HCT116 (cell line): ENCODE measurements around the gene UBE2E2. TPM values are rescaled to one million over a fixed set of nuclear protein-coding genes. Genes with fewer than 3 reads are reported as not detected.

Source experiments
- ATAC-seq: fragments of 200-7000 bp; cut with Tn5 transposase; 2 replicates; pipeline ENCODE4 v1.9.1; 2020; ENCODE audit warnings: mild to moderate bottlenecking, moderate library complexity
- BruUV-seq: library from RNA; stranded (reverse); fragments of 400-500 nt; replicated peaks from 2 replicates; lab custom pipeline; 2021; lab: Mats Ljungman, UMichigan
- CTCF ChIA-PET: fragments of 300-600 bp; sonication (Branson Sonifier 250); formaldehyde crosslinking; loops from one replicate; lab custom pipeline; 2021; ENCODE audit warnings: antibody characterized with exemption; lab: Charles Lee
- POLR2A ChIA-PET: fragments of 300-600, 350-600 bp; sonication (Branson Sonifier 250); formaldehyde crosslinking; loops from one replicate; lab custom pipeline; 2021; ENCODE audit warnings: antibody characterized with exemption; lab: Charles Lee
- RAD21 ChIA-PET, 2 experiments: fragments of 300-600 bp; sonication (Branson Sonifier 250); formaldehyde crosslinking; loops; one replicate each; lab custom pipeline; 2023; ENCODE audit warnings: low total read pairs in 2 of 2; ENCODE audit not compliant: uncharacterized antibody in 2 of 2, unreplicated experiment in 2 of 2, low non-redundant PET in 1 of 2; lab: Charles Lee
- DNase-seq: peaks from one replicate; pipeline ENCODE4 v3.0.0-alpha.2; 2010; ENCODE audit warnings: low read depth, low spot score
- H2AFZ ChIP-seq: fragments of 200-600 bp; shearing (Covaris generic), sonication (generic); 2 replicates; pipeline ENCODE4 v1.6.1; 2017; ENCODE audit warnings: low read depth, mixed run types, mixed read lengths, antibody characterized with exemption, low read length; ENCODE audit not compliant: poor library complexity, severe bottlenecking
- H3K27ac ChIP-seq: 2 replicates; pipeline ENCODE4 v1.5.1; 2012; ENCODE audit warnings: low read depth, low read length
- H3K27me3 ChIP-seq: fragments of 200-600 bp; sonication (generic); 2 replicates; pipeline ENCODE4 v1.6.1; 2016; ENCODE audit warnings: mixed run types, low read length, mixed read lengths; ENCODE audit not compliant: insufficient read depth
- H3K36me3 ChIP-seq, 2 experiments: fragments of 200-500 bp in 1 of 2; fragments of 200-600 bp in 1 of 2; sonication (Bioruptor generic) in 1 of 2; sonication (generic) in 1 of 2; 2 replicates each; pipeline versions ENCODE4 v1.5.1 to v1.6.1; 2014 to 2016; ENCODE audit warnings: low read length in 2 of 2, inconsistent platforms in 1 of 2, mixed read lengths in 1 of 2, mixed run types in 1 of 2; ENCODE audit not compliant: insufficient read depth in 2 of 2, control insufficient read depth in 1 of 2
- H3K4me1 ChIP-seq, 2 experiments: fragments of 200-600 bp in 1 of 2; sonication (generic) in 1 of 2; 2 replicates each; pipeline versions ENCODE4 v1.5.1 to v1.6.1; 2012 to 2017; ENCODE audit warnings: low read length in 2 of 2, inconsistent platforms in 1 of 2, mild to moderate bottlenecking in 1 of 2, mixed read lengths in 1 of 2, mixed run types in 1 of 2, moderate library complexity in 1 of 2; ENCODE audit not compliant: insufficient read depth in 2 of 2, control insufficient read depth in 1 of 2
- H3K4me2 ChIP-seq: fragments of 200-600 bp; sonication (generic); 2 replicates; pipeline ENCODE4 v1.6.1; 2017; ENCODE audit warnings: mixed run types, low read length, mixed read lengths
- H3K4me3 ChIP-seq, 2 experiments: fragments of 200-600 bp in 1 of 2; sonication (generic) in 1 of 2; replicated peaks in 1 of 2; 2 replicates each; pipeline ENCODE4 v1.5.1; 2011 to 2016; ENCODE audit warnings: low read length in 2 of 2, control low read depth in 1 of 2, low read depth in 1 of 2, mild to moderate bottlenecking in 1 of 2, mixed read lengths in 1 of 2, mixed run types in 1 of 2
- H3K79me2 ChIP-seq: fragments of 200-600 bp; sonication (generic); 2 replicates; pipeline ENCODE4 v1.6.1; 2017; ENCODE audit warnings: mild to moderate bottlenecking, mixed run types, low read length, moderate library complexity, mixed read lengths; ENCODE audit not compliant: insufficient read depth
- H3K9ac ChIP-seq: fragments of 200-600 bp; sonication (generic); 2 replicates; pipeline ENCODE4 v1.6.1; 2016; ENCODE audit warnings: low read length, mixed read lengths
- H3K9me2 ChIP-seq: fragments of 200-600 bp; sonication (generic), shearing (Covaris generic); 2 replicates; pipeline ENCODE4 v1.6.1; 2017; ENCODE audit warnings: mixed run types, mild to moderate bottlenecking, moderate library complexity; ENCODE audit not compliant: insufficient read depth
- H3K9me3 ChIP-seq, 2 experiments: fragments of 200-500 bp in 1 of 2; fragments of 200-600 bp in 1 of 2; sonication (Bioruptor generic) in 1 of 2; sonication (generic) in 1 of 2; 2 replicates each; pipeline ENCODE4 v1.6.1; 2014 to 2017; ENCODE audit warnings: low read length in 2 of 2, mixed read lengths in 2 of 2, inconsistent platforms in 1 of 2, low read depth in 1 of 2, mild to moderate bottlenecking in 1 of 2, mixed run types in 1 of 2, moderate library complexity in 1 of 2; ENCODE audit not compliant: control insufficient read depth in 1 of 2, insufficient read depth in 1 of 2
- H4K20me1 ChIP-seq: fragments of 200-600 bp; sonication (generic), shearing (Covaris generic); 2 replicates; pipeline ENCODE4 v1.6.1; 2017; ENCODE audit warnings: mixed run types, mild to moderate bottlenecking, moderate library complexity; ENCODE audit not compliant: insufficient read depth
- CEBPB ChIP-seq: IDR thresholded peaks from 2 replicates; pipeline ENCODE4 v1.6.1; 2012; ENCODE audit warnings: low read depth
- ELF1 ChIP-seq: IDR thresholded peaks from 2 replicates; pipeline ENCODE4 v1.6.1; 2012; ENCODE audit warnings: low read depth, borderline replicate concordance
- EZH2 ChIP-seq: fragments of 200-600 bp; sonication (generic); IDR thresholded peaks from 2 replicates; pipeline ENCODE4 v1.6.1; 2017; ENCODE audit warnings: antibody characterized with exemption, mixed run types
- EZH2phosphoT487 ChIP-seq: fragments of 200-600 bp; IDR thresholded peaks from 2 replicates; pipeline ENCODE4 v1.6.1; 2018; ENCODE audit warnings: antibody characterized with exemption, borderline replicate concordance
- FOSL1 ChIP-seq: IDR thresholded peaks from 2 replicates; pipeline ENCODE4 v1.6.1; 2012; ENCODE audit warnings: low read depth
- JUND ChIP-seq: IDR thresholded peaks from 2 replicates; pipeline ENCODE4 v1.6.1; 2012
- POLR2AphosphoS5 ChIP-seq: IDR thresholded peaks from 2 replicates; pipeline ENCODE4 v1.6.1; 2011; ENCODE audit warnings: mild to moderate bottlenecking, low read depth, low read length, moderate library complexity
- RAD21 ChIP-seq: IDR thresholded peaks from 2 replicates; pipeline ENCODE4 v1.6.1; 2012; ENCODE audit warnings: low read depth, mild to moderate bottlenecking
- SRF ChIP-seq: IDR thresholded peaks from 2 replicates; pipeline ENCODE4 v1.6.1; 2012; ENCODE audit warnings: low read depth
- ZFX ChIP-seq: fragments of 450-650 bp; IDR thresholded peaks from 2 replicates; pipeline ENCODE4 v1.6.1; 2017
- ZNF274 ChIP-seq: fragments of 200-500 bp; sonication (Bioruptor generic); IDR thresholded peaks from 2 replicates; pipeline ENCODE4 v1.6.1; 2014; ENCODE audit warnings: mild to moderate bottlenecking, low read depth, low read length, inconsistent platforms
- intact Hi-C: fragments of 100-400 bp; cut with micrococcal nuclease; formaldehyde crosslinking; loops from 2 replicates; pipeline ENCODE4 v1.10.0; 2022
- total RNA-seq: library from RNA; stranded (reverse); gene quantifications from one replicate; pipeline ENCODE4 v1.2.1, GENCODE V29; 2021; ENCODE audit not compliant: unreplicated experiment
- TF ChIP-seq, protein P1 (sequence below): IDR thresholded peaks from 2 replicates; pipeline ENCODE4 v1.6.1; 2011; ENCODE audit warnings: mild to moderate bottlenecking, low read length, moderate library complexity; ENCODE audit not compliant: insufficient replicate concordance; ENCODE audit errors: extremely low read depth
- TF ChIP-seq, protein P2 (sequence below): IDR thresholded peaks from 2 replicates; pipeline ENCODE4 v1.6.1; 2012; ENCODE audit warnings: low read depth

The UBE2E2 gene
- total RNA-seq, 1 experiment from 2014 or later, result 21.4 TPM

DNA sequence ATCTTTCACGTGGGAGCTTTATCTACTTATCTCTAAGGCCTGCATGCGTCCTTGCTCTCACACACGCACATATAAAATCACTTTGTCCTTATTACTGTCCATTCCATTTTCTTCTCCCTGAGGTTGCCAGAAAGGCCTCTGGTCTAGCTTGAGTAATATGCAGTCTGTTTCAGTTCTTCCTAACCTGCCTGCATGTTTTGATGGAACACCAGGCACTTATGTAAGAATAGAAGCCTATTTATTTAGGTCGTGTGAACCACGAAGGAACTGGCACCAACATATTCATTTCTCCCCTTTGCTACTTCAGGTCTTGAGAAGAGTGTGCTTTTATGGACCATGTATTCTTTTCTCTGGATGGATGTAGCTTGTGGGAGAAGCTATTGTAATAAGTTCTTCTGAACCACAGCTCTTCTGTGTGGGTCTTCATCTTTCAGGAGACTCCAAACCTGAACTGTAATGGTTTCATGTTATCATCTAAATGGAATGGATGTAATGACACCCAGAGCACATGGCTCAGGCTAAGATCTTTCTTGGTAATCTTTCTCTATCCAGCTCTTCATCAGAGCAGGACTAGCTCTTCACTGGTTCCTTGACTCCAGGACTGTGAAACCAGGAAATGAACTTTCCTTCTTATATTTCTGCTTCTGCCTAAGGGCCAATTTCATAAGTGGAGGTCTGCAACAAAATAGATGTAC, 53.8 kb downstream of the UBE2E2 start:
- H2AFZ ChIP-seq, result no peak overlapping the region
- no TSS peak for BruUV-seq
- H3K36me3 ChIP-seq, result no peaks in the 10 kb centered on the region
- peaks cover 0 to 8% of the 10 kb centered on the region in 2 experiments; a peak in 2 of 4 replicates for H3K4me1 ChIP-seq
- no peaks in the 10 kb centered on the region for H3K79me2 ChIP-seq
- no peak for DNase-seq
- H3K27me3 ChIP-seq, result no peaks in the 10 kb centered on the region
- TF ChIP-seq EZH2phosphoT487 (no peak), EZH2 (no peak), FOSL1 (no peak), RAD21 (no peak), POLR2AphosphoS5 (no peak), CEBPB (no peak), JUND (no peak), SRF (no peak)
- no peak overlapping the region for H3K27ac ChIP-seq
- no peak overlapping the region for H3K4me2 ChIP-seq
- no peaks in the 10 kb centered on the region for H3K9me3 ChIP-seq
- H3K9me2 ChIP-seq, result no peaks in the 10 kb centered on the region; the same call in 1 of the 2 replicates
- ATAC-seq, result no peak
- ChIA-PET POLR2A (no interaction called here), CTCF (no interaction called here), RAD21 (no interaction called here)
- no peaks in the 10 kb centered on the region for H4K20me1 ChIP-seq
- intact Hi-C loops, result no loop called here
- H3K4me3 ChIP-seq, result no peak overlapping the region
- H3K9ac ChIP-seq, result no peak overlapping the region

DNA sequence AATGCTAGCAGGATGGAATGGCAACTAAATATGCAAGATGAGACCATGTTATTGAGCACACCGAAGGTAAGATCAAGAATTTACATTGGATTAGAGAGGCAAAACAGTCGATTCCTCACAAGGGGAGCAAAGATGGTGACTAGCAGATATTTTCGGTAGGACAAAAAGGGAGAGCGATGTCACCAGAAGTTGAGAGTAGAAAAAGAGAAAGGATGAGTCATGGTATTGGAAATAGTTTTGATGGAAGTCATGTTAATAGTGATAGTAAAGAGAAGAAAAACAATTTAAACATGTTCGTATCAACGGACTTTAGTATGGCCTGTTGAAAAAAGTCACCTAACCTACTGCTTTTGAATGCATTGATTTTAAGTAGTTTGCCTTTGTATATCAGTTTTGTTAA, 55.0 kb downstream of the UBE2E2 start:
- Histone ChIP-seq H4K20me1 (no peaks in the 10 kb centered on the region), H3K4me1 (peaks cover 0 to 8% of the 10 kb centered on the region in 2 experiments; a peak in 2 of 4 replicates), H3K27me3 (no peaks in the 10 kb centered on the region), H3K9ac (no peak overlapping the region), H3K4me2 (no peak overlapping the region), H3K4me3 (no peak overlapping the region), H3K27ac (no peak overlapping the region), H2AFZ (no peak overlapping the region)
- ChIA-PET RAD21 (interaction anchor here in 1 of 2 experiments (0.6 kb wide), 1 partner anchor 12 kb away, joined by 3 read pairs; no protein-coding TSS in a partner anchor), POLR2A (no interaction called here)
- no peak for ATAC-seq
- intact Hi-C loops, result no loop called here
- DNase-seq, result no peak
- TF ChIP-seq, protein P1, sequence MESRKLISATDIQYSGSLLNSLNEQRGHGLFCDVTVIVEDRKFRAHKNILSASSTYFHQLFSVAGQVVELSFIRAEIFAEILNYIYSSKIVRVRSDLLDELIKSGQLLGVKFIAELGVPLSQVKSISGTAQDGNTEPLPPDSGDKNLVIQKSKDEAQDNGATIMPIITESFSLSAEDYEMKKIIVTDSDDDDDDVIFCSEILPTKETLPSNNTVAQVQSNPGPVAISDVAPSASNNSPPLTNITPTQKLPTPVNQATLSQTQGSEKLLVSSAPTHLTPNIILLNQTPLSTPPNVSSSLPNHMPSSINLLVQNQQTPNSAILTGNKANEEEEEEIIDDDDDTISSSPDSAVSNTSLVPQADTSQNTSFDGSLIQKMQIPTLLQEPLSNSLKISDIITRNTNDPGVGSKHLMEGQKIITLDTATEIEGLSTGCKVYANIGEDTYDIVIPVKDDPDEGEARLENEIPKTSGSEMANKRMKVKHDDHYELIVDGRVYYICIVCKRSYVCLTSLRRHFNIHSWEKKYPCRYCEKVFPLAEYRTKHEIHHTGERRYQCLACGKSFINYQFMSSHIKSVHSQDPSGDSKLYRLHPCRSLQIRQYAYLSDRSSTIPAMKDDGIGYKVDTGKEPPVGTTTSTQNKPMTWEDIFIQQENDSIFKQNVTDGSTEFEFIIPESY, result no peak
- TF ChIP-seq, protein P2, sequence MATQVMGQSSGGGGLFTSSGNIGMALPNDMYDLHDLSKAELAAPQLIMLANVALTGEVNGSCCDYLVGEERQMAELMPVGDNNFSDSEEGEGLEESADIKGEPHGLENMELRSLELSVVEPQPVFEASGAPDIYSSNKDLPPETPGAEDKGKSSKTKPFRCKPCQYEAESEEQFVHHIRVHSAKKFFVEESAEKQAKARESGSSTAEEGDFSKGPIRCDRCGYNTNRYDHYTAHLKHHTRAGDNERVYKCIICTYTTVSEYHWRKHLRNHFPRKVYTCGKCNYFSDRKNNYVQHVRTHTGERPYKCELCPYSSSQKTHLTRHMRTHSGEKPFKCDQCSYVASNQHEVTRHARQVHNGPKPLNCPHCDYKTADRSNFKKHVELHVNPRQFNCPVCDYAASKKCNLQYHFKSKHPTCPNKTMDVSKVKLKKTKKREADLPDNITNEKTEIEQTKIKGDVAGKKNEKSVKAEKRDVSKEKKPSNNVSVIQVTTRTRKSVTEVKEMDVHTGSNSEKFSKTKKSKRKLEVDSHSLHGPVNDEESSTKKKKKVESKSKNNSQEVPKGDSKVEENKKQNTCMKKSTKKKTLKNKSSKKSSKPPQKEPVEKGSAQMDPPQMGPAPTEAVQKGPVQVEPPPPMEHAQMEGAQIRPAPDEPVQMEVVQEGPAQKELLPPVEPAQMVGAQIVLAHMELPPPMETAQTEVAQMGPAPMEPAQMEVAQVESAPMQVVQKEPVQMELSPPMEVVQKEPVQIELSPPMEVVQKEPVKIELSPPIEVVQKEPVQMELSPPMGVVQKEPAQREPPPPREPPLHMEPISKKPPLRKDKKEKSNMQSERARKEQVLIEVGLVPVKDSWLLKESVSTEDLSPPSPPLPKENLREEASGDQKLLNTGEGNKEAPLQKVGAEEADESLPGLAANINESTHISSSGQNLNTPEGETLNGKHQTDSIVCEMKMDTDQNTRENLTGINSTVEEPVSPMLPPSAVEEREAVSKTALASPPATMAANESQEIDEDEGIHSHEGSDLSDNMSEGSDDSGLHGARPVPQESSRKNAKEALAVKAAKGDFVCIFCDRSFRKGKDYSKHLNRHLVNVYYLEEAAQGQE, result no peak
- TF ChIP-seq POLR2AphosphoS5 (no peak), CEBPB (no peak), ZFX (no peak), ZNF274 (no peak), ELF1 (no peak)
- TF ChIP-seq, all 23 proteins: peak for 0
- no TSS peak for BruUV-seq
- H3K9me2 ChIP-seq, result no peaks in the 10 kb centered on the region; the same call in 1 of the 2 replicates
- H3K9me3 ChIP-seq, result no peaks in the 10 kb centered on the region
- CTCF ChIA-PET, result interaction anchor here (0.6 kb wide), 1 partner anchor 12 kb away, joined by 3 read pairs; no protein-coding TSS in a partner anchor
- no peaks in the 10 kb centered on the region for H3K79me2 ChIP-seq
- no peaks in the 10 kb centered on the region for H3K36me3 ChIP-seq
